Right kidney (tissue), 1 donor: ENCODE measurements around the gene RPS10.

Source experiments
- DNase-seq: peaks from one replicate; pipeline ENCODE4 v3.0.0-alpha.2; 2016

Gene RPS10

GRCh38 chr6:34457742-34458735, 32.2 kb upstream of the RPS10 start:
- no peak for DNase-seq

DNA sequence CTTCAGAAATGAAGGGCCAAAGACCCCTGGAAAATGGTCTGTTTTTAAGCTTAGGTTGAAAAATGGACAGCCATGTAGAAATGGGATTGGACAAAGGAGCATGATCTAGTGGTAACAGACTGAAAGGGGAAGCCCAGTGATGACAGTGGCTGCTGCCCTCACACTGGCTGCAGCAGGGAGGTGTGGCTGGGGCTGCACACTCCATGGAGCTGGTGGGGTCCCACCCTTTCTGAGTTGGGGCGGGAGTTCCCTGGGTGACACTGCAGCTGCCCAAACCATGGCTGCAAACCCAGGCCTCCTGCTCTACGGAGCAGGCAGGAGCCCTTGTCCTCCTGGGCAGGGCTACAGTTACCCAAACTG, 31.5 kb upstream of the RPS10 start:
- DNase-seq: no peak

GRCh38 chr6:34455831-34456230, 30.0 kb upstream of the RPS10 start:
- no peak for DNase-seq

- no peak for DNase-seq
Observed at GRCh38 chr6:34451192-34451591, 25.3 kb upstream of the RPS10 start.

- DNase-seq: peak; percentile 38
Observed at GRCh38 chr6:34447910-34448309, 22.0 kb upstream of the RPS10 start.

DNA sequence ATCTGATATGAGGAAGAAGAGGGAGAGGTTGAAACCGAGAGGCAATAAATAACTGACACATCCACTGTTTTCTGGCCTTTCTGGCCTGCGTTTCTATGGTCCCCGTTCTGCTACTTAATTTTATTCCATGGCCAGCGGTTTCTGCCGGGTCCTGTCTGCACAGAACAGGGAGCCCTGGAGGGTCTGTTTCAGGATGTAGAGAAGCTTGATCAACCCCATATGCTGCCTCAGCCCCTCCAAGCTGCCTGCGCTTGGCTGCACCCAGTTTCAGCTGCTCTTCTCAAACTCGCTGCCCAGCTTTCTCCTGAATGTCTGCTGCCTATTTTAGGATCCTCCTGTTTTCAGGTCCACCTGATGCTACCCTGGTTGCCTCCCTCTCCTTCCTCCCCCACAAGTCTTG, 21.5 kb upstream of the RPS10 start:
- DNase-seq: peak; percentile 32

- no peak for DNase-seq
Observed at GRCh38 chr6:34445313-34445860, 19.5 kb upstream of the RPS10 start.

DNA sequence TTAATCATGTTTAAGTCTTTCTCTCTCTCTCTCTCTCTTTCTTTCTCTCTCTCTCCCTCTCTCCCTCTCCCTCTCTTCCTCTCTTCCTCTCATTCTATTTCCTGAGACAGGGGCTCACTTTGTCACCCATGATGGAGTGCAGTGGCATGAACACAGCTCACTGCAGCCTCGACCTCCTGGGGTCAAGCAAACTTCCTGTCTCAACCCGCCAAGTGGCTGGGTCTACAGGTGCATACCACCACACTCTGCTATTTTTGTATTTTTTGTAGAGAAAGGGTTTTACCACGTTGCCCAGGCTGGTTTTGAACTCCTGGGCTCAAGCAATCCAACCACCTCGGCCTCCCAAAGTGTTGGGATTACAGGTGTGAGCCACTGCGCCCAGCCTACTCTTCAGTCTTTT, 15.7 kb upstream of the RPS10 start:
- DNase-seq: no peak

GRCh38 chr6:34439442-34439841, 13.6 kb upstream of the RPS10 start:
- DNase-seq: no peak

DNA sequence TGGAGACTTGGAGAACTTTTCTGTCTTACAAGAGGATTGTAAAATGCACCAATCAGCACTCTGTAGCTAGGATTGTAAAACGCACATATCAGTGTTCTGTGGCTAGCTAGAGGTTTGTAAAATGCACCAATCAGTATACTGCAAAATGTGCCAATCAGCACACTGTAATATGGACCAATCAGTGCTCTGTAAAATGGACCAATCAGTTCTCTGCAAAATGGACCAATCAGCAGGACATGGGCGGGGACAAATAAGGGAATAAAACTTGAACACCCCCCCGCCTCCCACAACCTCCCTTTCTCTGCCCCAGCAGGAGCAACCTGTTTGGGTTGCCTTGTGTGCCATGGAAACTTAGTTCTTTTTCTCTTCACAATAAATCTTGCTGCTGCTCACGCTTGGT, 12.8 kb upstream of the RPS10 start:
- no peak for DNase-seq

DNA sequence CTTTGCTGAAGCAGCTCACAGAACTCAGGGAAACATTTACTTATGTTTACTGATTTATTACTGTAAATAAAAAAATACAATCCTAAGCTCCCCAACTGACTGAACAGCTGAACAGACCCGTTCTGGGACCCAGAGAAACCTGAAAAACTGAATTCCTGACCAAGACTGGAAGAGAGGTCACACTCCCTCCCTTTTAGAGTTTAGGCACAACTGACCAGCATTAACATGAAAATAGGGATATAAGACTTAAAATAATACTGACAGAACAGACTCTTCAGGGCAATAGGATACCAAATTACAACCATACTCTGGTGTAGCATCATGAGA, 11.7 kb upstream of the RPS10 start:
- no peak for DNase-seq

DNA sequence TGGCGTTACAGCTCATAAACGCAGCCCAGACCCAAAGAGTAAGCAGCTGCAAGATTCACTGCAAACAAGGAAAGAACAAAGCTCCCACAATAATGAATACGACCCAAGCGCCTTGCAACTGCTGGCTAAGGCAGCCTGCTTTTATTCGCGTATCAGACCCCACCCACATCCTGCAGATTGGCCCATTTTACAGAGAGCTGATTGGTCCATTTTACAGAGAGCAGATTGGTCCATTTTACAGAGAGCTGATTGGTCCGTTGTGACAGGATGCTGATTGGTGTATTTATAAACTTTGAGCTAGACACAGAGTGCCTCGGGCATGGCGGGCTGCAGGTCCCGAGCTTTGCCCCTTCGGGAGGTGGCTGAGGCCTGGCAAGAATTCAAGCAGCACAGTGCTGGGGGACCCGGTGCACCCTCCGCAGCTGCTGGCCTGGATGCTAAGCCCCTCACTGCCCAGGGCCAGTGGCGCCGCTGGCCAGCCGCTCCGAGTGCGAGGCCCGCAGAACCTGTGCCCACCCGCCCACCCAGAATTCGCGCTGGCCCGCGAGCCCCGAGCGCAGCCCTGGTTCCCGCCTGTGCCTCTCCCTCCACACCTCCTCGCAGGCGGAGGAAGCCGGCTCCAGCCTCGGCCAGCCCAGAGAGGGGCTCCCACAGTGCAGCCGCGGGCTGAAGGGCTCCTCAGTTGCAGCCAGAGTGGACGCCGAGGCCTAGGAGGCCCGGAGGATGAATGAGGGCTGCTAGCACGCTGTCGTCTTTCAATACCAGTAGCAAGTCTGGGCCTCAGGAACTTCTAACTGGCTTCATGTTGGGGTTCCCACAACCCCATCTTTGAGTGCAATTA, 11.2 kb upstream of the RPS10 start:
- DNase-seq: no peak

GRCh38 chr6:34435916-34436315, 10.0 kb upstream of the RPS10 start:
- no peak for DNase-seq

GRCh38 chr6:34425132-34425497, 754 bp downstream of the RPS10 start:
- no peak for DNase-seq

DNA sequence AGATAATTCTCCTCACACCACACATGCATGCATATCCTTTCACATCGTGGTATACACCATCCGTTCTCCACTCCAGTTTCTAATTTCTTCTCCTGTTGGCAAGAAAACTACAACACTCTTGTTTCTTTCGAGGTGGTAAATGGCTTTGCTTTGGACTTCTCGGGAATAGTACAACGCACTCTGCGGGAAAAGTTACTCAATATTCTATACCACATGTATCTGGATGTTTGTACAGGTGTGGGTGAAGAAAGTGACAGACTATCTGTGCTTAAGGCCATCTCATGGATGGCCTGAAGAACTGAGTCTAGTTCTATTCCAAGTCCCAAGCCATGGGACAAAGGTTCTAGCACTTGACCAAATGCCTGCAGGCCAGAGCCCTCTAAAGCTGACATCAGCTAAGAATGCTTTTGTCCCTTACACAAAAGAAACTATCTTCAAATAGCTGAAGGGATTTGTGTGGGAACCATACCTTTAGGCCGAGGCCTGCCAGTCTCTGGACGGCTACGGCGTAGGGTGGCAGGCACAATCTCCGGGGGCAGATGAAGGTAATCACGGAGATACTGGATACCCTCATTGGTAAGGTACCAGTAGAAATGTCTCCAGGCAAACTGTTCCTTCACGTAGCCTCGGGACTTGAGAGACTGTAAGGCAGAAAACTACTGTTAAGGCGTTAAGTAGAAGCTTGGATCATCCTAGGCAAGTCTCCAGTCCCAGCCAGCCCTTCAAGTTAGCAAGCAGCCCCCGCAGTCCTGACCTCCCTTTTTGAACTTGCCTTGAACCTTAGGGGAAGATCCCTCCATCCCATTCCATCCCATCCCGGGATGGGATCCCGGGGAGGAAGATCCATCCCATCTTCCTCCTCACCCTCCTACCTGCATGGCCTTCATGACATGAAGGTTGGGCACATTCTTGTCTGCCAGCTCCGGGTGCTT, 1.4 kb downstream of the RPS10 start:
- DNase-seq: no peak

DNA sequence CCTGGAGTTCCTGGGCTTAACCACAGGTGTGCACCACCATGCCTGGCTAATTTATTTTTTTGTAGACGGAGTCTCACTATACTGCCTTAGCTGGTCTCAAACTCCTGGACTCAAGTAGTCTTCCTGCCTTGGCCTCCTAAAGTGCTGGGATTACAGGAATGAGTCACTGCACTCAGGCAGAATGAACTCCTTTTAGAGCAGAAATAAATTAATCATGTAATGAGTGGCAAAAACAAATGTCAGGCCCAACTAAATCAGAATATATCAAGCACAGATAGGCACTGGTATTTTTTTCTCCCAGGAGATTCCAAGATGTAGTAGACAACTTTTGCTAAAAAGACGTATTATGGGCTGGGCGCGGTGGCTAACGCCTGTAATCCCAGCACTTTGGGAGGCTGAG, 2.6 kb downstream of the RPS10 start:
- no peak for DNase-seq

DNA sequence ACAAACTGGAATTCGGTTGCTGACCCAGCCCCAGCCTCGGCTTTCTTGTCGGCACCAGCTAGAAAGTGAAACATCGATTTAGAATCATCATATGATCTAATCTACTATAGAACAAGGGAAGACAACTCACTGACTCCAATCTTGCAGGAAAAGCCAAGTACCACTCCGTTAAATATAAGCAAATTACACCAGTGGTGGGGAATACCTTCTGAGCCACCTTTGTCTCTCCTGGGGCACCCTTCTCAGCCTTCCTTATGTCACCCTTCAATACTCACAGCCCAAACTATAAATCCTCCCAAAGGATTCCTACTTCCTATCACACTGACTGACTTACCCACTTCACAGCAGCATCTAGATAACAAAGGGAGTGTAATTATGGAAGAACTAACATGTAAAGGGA, 7.5 kb downstream of the RPS10 start:
- no peak for DNase-seq

- no peak for DNase-seq
Observed at GRCh38 chr6:34416877-34417371, 8.9 kb downstream of the RPS10 start.

DNA sequence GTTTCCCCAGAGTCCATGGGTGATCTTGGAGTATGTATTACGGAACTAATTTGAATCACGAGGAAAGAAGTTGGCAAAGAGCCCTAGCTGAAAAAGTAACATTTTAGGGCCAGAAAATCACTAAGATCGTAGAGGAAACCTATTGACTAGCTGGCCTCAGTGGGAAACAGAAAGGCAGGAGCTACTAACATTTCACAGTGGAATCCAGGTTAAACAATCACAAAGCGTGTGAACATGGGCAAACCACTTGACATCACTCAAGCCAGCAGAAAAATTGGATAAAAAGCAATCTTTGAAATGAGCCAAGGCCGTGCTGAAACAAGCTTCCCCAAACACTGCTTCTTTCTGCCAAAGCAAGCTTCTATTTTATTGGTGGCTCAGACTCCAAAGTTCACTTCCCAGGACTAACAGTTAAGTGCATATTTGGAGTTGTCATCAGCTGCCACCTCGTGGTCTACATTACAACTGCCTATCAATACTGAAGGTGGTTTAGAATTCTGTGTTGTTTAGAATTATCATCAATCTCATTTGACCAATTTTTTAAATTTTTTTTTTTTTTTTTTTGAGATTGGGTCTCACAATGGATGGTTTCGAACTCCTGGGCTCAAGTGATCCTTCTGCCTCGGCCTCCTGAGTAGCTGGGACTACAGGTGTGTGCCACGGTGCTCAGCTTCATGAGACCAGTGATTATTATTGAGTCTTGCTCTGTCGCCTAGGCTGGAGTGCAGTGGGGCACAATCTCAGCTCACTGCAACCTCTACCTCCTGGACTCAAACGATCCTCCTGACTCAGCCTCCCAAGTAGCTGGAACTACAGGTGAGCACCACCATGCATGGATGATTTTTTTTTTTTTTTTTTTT, 10.6 kb downstream of the RPS10 start:
- no peak for DNase-seq

DNA sequence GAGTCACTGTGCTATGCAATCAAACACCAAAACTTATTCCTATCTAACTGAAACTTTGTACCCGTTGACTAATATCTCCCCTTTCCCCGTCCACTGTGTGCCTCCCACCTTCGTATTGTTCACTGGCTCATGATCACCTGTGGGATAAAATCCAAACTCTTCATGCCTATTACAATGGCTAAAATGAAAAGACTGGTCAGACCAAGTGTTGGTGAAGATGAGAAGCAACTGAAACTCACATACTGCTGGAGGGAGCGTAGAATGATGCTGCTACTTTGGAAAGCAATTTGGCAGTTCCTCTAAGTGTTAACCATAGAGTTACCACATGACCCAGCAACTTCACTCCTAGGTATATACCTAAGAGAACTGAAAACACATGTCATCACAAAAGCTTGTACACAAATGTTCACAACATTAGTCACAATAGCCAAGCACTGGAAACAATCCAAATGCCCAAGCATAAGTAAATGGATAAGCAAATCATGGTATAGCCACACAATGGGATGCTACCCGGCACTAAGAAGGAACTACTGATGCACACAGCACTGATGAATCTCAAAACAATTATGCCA, 13.1 kb downstream of the RPS10 start:
- no peak for DNase-seq

- no peak for DNase-seq
Observed at GRCh38 chr6:34412016-34412415, 13.9 kb downstream of the RPS10 start.
